Heart right ventricle (tissue), 16 donors: Measurements from ENCODE around the gene PLEKHO2. TPM values are rescaled to one million over a fixed set of nuclear protein-coding genes. Genes with fewer than 3 reads are reported as not detected.

ENCODE experiments used
- ATAC-seq, 8 donors: fragments of 200-7000 bp; cut with Tn5 transposase; one replicate each; pipeline ENCODE4 v1.9.1; 2020; ENCODE audit warnings: mild to moderate bottlenecking in 8 of 8, moderate library complexity in 8 of 8, moderate number of reproducible peaks in 1 of 8
- DNase-seq, 2 donors: peaks; one replicate each; pipeline ENCODE4 v3.0.0-alpha.2; 2020
- H3K27ac ChIP-seq, 10 donors: fragments of 200-600 bp; sonication (generic) in 2 of 10; one replicate each; pipeline versions ENCODE4 v1.5.0 to v1.8.0; 2020 to 2022; ENCODE audit warnings: mild to moderate bottlenecking in 3 of 10
- H3K27me3 ChIP-seq, 7 donors: fragments of 200-600 bp; one replicate each; pipeline ENCODE4 v1.8.0; 2021 to 2022; ENCODE audit warnings: mild to moderate bottlenecking in 2 of 7
- H3K36me3 ChIP-seq, 9 donors: fragments of 200-600 bp; sonication (generic) in 1 of 9; one replicate each; pipeline versions ENCODE4 v1.5.0 to v1.8.0; 2020 to 2022; ENCODE audit warnings: mild to moderate bottlenecking in 2 of 9
- H3K4me1 ChIP-seq, 9 donors: fragments of 200-600 bp; sonication (generic) in 1 of 9; one replicate each; pipeline versions ENCODE4 v1.5.0 to v1.8.0; 2020 to 2022; ENCODE audit warnings: mild to moderate bottlenecking in 4 of 9
- H3K4me3 ChIP-seq, 10 donors: fragments of 200-600 bp; sonication (generic) in 2 of 10; one replicate each; pipeline versions ENCODE4 v1.5.0 to v1.8.0; 2020 to 2022; ENCODE audit warnings: mild to moderate bottlenecking in 7 of 10, moderate library complexity in 2 of 10
- H3K9me3 ChIP-seq, 11 donors: fragments of 200-600 bp in 10 of 11; sonication (generic) in 2 of 11; one replicate each; pipeline versions ENCODE4 v1.5.0 to v1.8.0; 2013 to 2022; ENCODE audit warnings: mild to moderate bottlenecking in 2 of 11, control low read depth in 1 of 11, moderate library complexity in 1 of 11
- WGBS, 2 donors: extraction: QIAGEN DNeasy Blood & Tissue Kit; methylation state at CpG; one replicate each; pipeline ENCODE4 v1.1.7; 2013; ENCODE audit warnings: inconsistent platforms in 1 of 2; 5-methylcytosine and 5-hydroxymethylcytosine counted together
- intact Hi-C, 10 donors: fragments of 100-400 bp; cut with DNase I; formaldehyde crosslinking; loops; one replicate each; pipeline versions ENCODE4 v1.11.1 to v1.14.2; 2022
- polyA plus RNA-seq, 2 donors: library from polyadenylated mRNA; stranded (reverse); fragments of 200-250 nt; gene quantifications; one replicate each; pipeline ENCODE4 v1.2.3, GENCODE V29; 2013
- total RNA-seq, 10 donors: library from RNA; stranded (reverse); fragmentation: NEBNext Ultra II Directional in 3 of 10; extraction: Animal tissue kit (Norgen Biotek cat#: 25700) in 3 of 10; gene quantifications; one replicate each; pipeline versions ENCODE4 v1.2.1 to v1.2.4, GENCODE V29; 2021 to 2023
- TF ChIP-seq, protein P1 (sequence below), 9 donors: fragments of 200-600 bp; sonication (generic) in 2 of 9; IDR thresholded peaks; one replicate each; pipeline versions ENCODE4 v1.5.0 to v1.8.0; 2021 to 2022; ENCODE audit warnings: antibody characterized with exemption in 9 of 9, mild to moderate bottlenecking in 5 of 9, moderate library complexity in 1 of 9
- donor health status: Arrhythmogenic right ventricular cardiomyopathy.
- donor health status: ischemic (EF 13 %, LVEDD 7.1; RV severe dilation, severe dysfunction).
- donor health status: healthy with polysubstance abuse.
- donor health status: DM: no; HTN: yes; CAD: no.
- donor health status: DM: no; HTN: no; CAD: no.
- donor health status: ischemic (EF 25% LVEDD 6.9; RV normal size, moderate dysfunction).
- donor health status: ischemic (EF 25% LVEDD 5.7; RV mildly dilated, moderate dysfunction).
- donor health status: healthy.
- donor health status: DM: yes; HTN: yes; CAD: no.
- donor health status: Ischemic cardiomyopathy.
- donor health status: ischemic (EF 35%, LVEDD 5.7; RV mildly dilated, moderate dysfunction).
- donor health status: nonischemic (EF 11% LVEDD 7.7; RV severe dilation, severe dysfunction).
- donor health status: DM: yes; HTN: yes; CAD: no.
- donor health status: PGD.
- donor health status: ischemic (EF 29% LVEDD 5.4; RV normal size, mild dysfunction).
- donor health status: nonischemic (EF 23%, LVEDD 6.1; RV moderate dilation, normal function).

PLEKHO2 gene
- total and polyA plus RNA-seq, 12 donors, result 5.9 to 24.2 (median 9.7) TPM

DNA sequence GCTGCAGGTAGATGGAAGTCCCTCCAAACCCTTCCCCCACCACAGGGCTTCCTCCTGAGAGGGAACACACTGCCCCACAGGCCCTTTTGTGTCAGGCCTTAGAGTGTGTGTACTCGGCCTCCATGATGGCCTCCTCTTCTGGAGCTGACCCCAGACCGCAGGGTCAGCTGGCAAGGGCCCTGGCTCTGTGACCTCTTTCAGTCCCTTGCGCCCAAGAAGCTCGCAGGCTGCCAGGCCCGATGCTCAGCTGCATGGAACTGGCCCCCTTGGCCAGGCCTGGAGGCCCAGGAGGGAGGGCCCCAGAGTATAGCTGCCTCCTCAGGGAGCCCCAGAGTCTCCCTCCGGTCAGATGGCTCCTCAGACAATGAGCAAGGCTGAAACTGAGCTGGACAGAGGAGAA lies 46.6 kb downstream of the PLEKHO2 start:
- no peak for ATAC-seq

DNA sequence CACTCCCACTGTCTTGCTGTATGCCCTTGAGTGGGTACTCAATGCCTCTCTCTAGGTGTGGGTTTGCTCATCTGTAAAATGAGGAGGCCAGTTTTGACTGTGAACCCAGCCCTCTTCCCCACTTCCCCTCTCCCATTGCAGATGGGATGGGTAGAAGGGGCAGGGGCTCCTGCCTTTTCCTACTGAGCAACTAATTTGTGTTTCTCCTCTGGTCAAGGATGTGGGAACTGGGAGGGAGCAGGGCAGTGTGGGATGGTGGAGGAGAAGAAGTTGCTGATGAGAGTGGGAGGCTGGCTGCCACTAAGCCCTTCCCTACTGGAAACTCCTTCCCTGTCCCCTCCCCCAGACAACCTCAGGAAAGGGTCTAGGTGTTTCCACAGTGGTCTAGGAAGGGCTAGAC lies 49.8 kb downstream of the PLEKHO2 start:
- H3K27ac ChIP-seq, result peak overlapping the region in 4 of 10 donors; percentile 19 to 98 (median 41)

More for the DNA sequence above, 46.6 kb downstream of the PLEKHO2 start:
- Histone ChIP-seq H3K4me1 (peaks cover 3 to 49% (median 18%) of the 10 kb centered on the region in 9 donors), H3K36me3 (no peaks in the 10 kb centered on the region), H3K4me3 (no peak overlapping the region), H3K27ac (no peak overlapping the region), H3K27me3 (no peaks in the 10 kb centered on the region), H3K9me3 (no peaks in the 10 kb centered on the region)
- DNase-seq, result no peak
- WGBS, 2 donors, result 94 to 96% methylated on average over 6 of the region's 6 CpGs
- TF ChIP-seq, protein P1, sequence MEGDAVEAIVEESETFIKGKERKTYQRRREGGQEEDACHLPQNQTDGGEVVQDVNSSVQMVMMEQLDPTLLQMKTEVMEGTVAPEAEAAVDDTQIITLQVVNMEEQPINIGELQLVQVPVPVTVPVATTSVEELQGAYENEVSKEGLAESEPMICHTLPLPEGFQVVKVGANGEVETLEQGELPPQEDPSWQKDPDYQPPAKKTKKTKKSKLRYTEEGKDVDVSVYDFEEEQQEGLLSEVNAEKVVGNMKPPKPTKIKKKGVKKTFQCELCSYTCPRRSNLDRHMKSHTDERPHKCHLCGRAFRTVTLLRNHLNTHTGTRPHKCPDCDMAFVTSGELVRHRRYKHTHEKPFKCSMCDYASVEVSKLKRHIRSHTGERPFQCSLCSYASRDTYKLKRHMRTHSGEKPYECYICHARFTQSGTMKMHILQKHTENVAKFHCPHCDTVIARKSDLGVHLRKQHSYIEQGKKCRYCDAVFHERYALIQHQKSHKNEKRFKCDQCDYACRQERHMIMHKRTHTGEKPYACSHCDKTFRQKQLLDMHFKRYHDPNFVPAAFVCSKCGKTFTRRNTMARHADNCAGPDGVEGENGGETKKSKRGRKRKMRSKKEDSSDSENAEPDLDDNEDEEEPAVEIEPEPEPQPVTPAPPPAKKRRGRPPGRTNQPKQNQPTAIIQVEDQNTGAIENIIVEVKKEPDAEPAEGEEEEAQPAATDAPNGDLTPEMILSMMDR (IDR thresholded peaks at IDR 0.05), result no peak
- intact Hi-C loops, result no loop called here

DNA sequence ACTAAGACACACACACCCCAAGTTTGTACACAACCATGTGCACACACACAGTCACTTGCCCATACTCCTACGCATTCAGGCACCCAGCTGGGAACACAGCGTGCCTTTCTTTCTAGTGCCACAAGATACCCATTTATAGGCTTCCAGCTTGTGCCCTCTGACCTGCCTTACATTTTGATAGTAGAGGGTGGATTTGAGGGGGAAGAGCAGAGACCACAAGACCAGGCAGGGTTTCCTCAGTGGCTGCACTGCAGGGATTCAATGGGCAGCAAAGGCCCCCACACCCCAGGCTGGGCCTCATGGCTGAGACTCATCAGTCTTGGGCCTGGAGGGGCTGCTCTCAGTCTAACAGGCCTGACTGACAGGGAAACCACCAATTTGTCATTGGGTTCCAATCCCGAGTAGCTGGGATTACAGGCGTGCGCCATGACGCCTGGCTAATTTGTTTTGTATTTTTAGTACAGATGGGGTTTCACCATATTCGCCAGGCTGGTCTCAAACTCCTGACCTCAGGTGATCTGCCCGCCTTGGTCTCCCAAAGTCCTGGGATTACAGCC lies 51.2 kb downstream of the PLEKHO2 start:
- no peak for DNase-seq

More for the DNA sequence above, 49.8 kb downstream of the PLEKHO2 start:
- ATAC-seq (no peak), DNase-seq (no peak)
- intact Hi-C loops, result no loop called here
- H3K27me3 ChIP-seq, result no peaks in the 10 kb centered on the region
- H3K4me3 ChIP-seq, result no peak overlapping the region
- no peaks in the 10 kb centered on the region for H3K36me3 ChIP-seq
- H3K4me1 ChIP-seq, result peaks cover 15 to 56% (median 37%) of the 10 kb centered on the region in 9 donors
- H3K9me3 ChIP-seq, result no peaks in the 10 kb centered on the region
- TF ChIP-seq, protein P1 (IDR thresholded peaks at IDR 0.05), result no peak

DNA sequence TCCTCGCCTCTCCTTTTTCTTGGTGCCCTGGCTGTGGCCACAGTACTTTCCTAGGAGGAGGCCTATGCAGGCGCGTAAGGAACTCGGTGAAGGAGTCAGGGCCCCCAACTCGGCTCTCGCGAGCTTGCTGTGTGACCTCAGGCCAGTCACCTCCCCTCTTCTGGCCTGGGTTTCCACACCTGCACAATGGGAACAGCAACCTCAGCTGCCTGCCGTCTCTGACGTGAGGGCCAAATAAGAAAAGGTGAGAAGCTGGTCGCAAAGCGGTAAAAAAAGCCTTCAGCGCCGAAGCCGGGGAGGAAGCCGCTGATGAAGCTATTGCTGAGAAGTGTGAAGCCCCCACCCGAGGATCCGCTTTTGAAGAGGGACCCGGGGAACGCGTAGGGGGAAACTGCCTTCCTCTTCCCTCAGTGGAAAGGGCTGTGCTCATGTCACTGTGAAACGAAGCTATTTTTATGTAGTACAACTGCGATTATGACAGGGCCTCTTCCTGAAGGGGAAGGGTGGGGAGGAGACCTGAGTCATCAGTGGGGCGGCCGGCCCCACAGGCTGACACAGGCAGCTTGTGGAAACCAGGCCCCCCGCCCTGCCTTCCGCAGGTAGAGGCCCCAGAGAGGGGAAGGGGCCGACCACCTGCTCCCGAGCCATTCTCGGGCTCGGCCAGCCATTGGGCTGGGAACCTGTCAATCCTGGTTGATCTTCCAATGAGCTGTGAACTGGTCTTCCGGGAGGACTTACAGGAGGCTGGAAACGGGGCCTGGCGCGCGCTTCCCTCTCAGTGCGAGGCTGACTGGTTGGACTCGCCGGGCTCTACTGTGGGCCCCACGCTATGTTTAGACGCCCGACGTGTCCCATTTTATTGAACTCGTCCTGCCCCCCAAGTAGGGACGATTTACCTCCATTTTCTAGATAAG lies 52.0 kb downstream of the PLEKHO2 start:
- peak overlapping the region in 9 of 10 donors; percentile 1 to 48 (median 38) for H3K4me3 ChIP-seq
- no peaks in the 10 kb centered on the region for H3K9me3 ChIP-seq
- intact Hi-C loops, result loop anchor here in 2 of 10 donors (2.0 kb wide), 1 partner anchor 53 kb away; the partner anchor contains the start of gene PLEKHO2 (in 2 of the 2)
- peaks cover 22 to 78% (median 55%) of the 10 kb centered on the region in 9 donors for H3K4me1 ChIP-seq
- peak overlapping the region; percentile 64 to 98 (median 89) for H3K27ac ChIP-seq
- H3K36me3 ChIP-seq, result no peaks in the 10 kb centered on the region
- no peaks in the 10 kb centered on the region for H3K27me3 ChIP-seq
- DNase-seq (peak; percentile 96 to 97), ATAC-seq (peak; percentile 76 to 91 (median 87))
- TF ChIP-seq, protein P1 (IDR thresholded peaks at IDR 0.05), result no peak
- WGBS, 2 donors, result 22% methylated on average over 42 to 44 of the region's 44 CpGs

More for the DNA sequence above, 51.2 kb downstream of the PLEKHO2 start:
- TF ChIP-seq, protein P1 (IDR thresholded peaks at IDR 0.05), result no peak
- Histone ChIP-seq H3K4me3 (peak overlapping the region in 2 of 10 donors; percentile 36 to 41), H3K36me3 (no peaks in the 10 kb centered on the region), H3K4me1 (peaks cover 21 to 70% (median 50%) of the 10 kb centered on the region in 9 donors), H3K9me3 (no peaks in the 10 kb centered on the region), H3K27ac (peak overlapping the region in 9 of 10 donors; percentile 82 to 98 (median 91)), H3K27me3 (no peaks in the 10 kb centered on the region)
- no peak for ATAC-seq
- 96% methylated on average over 8 of the region's 8 CpGs for WGBS, 2 donors
- intact Hi-C loops, result no loop called here
